Measurements from ENCODE around the gene CLCN4.
A peak's percentile ranks its signal among the peaks of the same experiment; 100 is the strongest.

CLCN4 gene

DNA sequence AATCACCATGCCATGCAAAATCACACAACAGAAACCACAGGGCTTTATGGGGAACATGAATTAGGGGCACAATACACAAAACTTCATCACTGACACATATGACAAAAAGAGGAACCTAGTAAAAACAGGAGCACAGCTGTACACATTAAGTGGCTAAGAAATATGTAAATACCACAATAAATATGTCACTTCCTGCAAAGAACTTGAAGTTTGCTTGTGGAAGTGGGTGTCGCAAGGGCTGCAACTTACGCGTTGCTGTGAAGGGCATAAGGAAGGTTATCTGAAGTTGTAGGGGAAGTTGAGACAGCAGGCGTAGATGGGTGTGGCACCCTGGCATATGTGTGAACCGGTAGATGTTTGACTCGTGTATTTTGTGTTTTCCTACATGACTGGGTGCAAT, 42.4 kb downstream of the CLCN4 start:
- no peak for DNase-seq

DNA sequence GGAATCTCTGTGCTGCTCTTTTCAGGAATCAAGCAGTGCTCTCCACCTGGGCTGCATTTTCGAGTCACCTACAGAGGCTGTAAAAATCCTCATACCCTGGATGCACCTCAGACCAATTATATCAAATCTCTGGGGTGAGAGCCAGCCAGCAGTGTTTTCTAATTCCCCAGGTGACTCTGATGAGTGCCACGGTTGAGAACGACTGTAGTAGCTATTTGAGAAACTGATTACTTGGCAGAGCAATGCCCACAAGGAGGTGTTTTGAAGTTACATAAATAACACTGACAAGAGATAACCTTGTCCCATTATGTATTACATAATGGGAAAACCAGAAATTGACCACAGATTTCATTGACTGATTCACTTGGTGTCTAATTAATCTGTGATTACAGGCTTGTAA, 46.8 kb downstream of the CLCN4 start:
- no peak for DNase-seq

DNA sequence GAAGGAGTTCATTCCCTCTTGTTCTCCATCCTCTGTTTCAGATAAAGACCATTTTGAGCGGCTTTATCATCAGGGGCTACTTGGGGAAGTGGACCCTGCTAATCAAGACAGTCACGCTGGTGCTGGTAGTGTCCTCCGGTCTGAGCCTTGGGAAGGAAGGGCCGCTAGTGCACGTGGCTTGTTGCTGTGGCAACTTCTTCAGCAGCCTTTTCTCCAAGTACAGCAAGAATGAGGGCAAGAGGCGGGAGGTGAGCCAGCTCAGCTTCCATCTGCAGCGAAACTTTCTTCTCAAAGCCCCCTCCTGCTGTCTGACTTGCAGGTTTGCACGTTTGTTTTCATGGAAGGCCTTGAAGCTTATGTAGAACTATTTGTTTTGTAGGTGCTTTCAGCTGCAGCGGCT, 49.5 kb downstream of the CLCN4 start:
- no peak for DNase-seq

DNA sequence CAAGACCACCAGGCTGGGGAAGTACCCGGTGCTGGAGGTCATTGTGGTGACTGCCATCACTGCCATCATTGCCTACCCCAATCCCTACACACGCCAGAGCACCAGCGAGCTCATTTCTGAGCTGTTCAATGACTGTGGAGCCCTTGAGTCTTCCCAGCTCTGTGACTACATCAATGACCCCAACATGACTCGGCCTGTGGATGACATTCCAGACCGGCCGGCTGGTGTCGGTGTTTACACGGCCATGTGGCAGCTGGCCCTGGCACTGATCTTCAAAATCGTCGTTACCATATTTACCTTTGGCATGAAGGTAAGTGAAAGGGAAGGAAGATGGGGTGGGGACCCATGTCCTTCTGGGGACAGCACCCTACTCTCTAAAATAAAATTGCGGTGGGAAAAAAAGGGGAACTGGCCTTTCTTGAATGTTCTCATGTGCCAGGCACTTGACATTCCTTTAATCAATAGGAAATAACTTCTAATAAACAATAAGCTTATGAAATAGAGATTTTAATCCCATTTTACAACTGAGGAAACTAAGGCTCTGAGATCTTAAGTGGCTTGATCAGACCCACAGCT, 51.6 kb downstream of the CLCN4 start:
- no peak for DNase-seq

DNA sequence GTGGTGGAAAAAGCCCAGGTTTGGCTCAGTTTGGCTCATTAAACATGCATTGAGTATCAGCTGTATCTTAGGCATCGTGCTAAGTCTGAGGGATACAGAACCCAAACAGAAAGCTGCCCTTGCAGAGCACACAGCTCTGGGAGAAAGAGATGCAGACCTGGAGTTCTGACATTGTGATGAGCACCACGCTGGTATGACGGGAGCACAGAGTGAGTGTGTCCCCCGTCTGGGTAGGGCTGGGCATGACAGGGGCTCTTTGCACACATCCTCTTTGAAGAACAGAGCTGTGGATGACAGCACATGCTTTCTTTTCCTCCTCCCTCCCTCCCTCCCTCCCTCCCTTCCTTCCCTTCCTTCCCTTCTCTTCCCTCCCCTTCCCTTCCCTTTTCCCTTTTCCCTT, 52.2 kb downstream of the CLCN4 start:
- DNase-seq = no peak

DNA sequence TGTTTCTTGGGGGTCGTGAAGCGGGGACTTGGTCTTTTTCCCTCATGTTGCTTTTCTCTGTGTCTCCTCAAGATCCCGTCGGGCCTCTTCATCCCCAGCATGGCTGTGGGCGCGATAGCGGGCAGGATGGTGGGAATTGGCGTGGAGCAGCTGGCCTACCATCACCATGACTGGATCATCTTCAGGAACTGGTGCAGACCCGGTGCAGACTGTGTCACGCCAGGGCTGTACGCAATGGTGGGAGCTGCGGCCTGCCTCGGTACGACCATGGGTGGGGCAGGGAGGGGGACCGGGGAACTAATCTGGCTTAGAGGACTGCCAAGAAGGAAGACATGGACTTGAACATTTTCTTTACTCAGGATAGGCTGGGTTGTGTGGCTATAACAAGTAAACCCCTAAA, 55.6 kb downstream of the CLCN4 start:
- no peak for DNase-seq

DNA sequence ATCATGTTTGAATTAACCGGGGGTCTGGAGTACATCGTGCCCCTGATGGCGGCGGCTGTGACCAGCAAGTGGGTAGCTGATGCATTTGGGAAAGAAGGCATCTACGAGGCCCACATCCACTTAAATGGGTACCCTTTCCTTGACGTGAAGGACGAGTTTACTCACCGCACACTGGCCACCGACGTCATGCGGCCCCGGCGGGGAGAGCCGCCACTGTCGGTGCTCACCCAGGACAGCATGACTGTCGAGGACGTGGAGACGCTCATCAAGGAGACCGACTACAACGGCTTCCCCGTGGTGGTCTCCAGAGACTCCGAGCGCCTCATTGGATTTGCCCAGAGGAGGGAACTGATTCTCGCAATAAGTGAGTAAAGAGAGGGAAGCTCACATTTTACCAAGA, 56.9 kb downstream of the CLCN4 start:
- no peak for DNase-seq

DNA sequence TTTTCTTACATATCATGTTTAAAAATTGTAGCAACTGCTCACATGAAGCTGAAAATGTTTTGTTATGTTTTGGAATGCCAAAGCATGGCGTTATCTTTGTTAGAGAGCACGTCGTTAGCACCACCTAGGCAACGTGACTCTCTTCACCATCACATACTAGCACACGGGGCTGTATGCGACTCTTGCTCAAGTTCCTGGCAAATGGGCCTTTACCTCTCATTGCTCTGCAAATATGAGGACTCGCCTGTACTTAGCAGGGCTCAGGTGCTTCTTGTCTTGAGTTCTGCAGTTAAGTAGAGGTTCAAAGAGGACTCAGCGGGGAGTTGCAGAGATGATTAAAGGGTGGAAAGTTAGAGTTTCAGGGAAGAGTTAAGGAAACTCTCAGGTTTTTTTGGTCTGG, 59.4 kb downstream of the CLCN4 start:
- DNase-seq = no peak

DNA sequence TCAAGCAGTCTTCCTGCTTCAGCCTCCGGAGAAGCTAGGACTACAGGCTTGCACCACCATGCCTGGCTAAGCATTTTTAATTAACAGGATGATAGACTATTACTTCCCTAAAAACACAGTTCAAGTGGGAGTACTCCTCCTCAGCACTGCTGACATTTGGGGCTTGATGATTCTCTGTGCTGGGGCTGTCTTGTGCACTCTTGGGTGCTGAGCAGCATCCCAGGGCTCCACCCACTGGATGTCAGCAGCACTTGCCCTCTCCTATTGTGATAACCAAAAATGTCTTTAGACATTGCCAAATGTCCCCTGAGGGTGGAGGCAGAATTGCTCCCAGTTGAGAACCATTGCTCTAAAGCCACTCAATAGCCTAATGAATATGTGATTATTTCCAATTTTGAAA, 60.4 kb downstream of the CLCN4 start:
- DNase-seq = no peak

DNA sequence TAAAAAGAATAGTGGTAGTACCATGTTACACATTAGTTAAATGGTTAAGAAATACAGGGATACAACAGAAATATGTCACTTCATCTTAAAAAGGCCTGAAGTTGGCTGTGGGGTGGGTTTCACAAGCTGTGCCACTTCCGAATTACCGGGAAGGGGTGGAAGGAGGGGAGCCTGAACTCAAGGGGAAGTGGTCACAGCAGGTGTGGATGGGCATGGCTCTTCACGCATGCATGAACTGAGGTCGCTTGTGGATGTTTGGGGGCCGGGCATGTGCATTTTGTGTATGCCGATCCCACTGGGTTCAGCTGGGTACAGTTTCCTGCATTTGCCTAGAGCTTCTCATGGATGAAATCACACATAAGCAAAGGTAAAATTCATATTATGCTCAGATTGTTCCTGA, 64.9 kb downstream of the CLCN4 start:
- DNase-seq = no peak

DNA sequence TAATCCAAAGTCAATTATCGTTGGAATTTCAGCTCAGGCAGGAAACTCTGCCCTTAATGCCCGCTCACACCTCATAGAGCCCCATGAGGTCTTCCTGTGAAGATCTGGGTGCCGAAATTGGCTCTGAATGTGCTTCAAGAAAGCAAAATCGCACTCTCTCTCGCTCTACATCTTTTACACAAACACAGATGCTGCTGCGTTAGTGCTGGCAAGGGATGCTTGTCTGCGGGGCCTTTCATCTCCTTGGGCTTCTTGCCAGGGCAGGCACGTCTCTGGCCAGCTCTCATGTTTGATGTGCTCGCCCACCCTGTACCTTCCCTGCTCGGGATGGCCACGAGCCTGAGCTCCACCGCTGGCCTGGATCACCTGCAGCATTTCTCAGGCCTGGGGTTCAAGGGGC, 66.5 kb downstream of the CLCN4 start:
- no peak for DNase-seq

DNA sequence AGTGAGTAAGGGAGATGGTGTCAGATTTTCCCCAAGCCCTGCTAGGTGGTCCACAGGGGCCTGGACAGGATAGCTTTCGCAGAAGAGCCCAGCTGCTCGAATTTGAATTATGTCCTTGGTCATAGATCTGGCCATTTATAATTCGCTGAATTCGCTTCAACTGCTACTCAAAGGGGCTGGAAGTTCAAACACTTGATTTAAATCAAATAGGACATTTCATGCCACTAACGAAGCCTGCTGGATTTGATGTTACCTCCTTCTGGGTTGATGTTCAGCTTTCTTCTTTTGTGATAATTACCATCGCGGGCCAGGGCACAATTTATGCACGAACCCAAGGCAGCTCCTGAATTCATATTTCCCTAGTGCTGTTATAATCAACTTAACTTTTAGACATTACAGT, 67.0 kb downstream of the CLCN4 start:
- no peak for DNase-seq

DNA sequence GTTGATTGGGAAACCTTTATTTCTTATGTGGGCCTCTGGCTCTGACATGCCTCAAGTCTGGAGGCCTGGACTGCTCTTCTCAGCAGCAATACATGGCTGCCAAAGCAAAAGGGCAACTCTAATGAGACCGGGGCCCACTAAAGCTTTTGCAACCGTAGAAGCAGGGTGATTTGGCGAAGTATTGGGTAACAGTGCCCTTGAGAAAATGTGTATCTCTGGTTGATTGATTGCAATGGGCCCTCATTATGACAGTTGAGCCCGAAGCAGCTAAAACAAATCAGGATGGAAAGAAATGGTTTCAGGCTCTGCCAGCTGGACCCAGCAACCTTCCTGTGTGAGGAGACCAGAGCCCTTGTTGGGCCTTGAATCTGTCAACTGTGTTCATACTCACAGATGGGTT, 73.4 kb downstream of the CLCN4 start:
- DNase-seq = no peak

DNA sequence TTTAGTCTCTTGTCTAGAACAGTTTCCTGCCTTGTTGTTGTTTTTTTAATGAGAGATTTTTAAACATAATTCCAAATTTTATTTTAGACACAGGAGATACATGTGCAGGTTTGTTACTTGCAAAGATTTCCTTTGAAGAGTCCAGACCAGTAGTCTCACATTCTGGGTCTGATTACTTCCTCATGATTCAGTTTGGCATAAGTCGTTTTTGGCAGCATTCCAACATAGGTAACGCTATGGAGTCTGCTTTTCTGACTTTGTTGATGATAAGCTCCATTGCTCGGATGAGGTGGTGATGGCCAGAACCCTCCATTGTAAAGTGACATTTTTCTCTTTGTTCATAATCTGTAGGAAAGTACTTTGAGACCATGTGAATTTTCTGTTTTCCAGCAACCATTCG, 74.7 kb downstream of the CLCN4 start:
- DNase-seq = no peak

DNA sequence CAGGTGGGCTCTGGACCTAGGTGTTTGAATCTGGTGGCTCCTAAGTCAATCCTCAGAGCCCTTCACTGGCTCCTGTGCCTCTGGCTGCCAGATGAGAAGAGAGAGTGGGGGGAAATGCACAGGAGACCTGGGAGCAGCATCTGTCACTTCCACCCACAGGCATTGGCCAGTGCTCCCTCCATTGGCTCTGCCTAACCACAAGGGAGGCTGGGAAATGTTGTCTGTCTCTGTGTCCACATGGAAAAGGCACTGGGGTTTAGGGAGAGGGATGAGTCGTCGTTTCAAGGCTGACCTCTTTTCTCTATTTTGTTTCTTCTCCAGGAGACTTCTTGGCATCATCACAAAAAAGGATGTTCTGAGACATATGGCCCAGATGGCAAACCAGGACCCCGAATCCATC, 76.4 kb downstream of the CLCN4 start:
- DNase-seq = peak; percentile 25

DNA sequence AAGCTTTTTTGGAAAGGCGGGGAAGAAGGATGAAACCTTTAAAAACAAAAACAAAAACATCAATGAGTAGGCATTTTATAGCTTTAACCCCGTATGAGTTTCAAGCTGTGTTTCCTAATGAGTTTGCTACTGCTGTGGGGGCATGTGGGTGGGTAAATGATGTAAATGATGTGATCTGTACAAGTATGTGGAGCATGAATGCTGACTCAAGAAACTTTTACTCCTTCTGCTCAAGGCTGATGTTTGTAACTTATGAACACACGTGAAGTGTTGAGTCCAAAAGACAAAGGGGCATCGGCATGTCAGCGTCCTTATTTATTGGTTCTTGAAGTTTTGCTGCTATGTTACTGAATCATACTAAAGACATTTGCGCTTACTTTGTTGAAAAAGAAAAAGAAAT, 76.9 kb downstream of the CLCN4 start:
- DNase-seq = no peak

DNA sequence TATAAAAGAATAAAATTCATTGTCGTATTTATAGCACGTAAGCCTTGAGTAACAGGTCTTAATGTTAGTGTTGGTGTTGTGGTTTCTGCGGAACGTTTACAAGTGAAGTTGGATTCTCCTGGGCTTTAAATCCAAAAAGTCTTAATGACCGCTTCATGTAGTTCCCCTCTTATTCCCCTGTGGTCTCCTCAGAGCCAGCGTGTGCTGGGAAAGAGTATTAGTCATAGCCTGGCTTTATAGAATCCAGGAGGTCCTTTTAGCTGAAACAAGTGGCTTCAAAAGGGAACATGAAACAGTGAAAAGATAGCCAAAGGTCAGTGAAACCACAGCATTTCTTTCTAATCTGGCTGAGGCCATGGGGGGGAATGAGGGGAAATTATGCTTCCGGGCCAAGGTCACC, 79.1 kb downstream of the CLCN4 start:
- DNase-seq = no peak

DNA sequence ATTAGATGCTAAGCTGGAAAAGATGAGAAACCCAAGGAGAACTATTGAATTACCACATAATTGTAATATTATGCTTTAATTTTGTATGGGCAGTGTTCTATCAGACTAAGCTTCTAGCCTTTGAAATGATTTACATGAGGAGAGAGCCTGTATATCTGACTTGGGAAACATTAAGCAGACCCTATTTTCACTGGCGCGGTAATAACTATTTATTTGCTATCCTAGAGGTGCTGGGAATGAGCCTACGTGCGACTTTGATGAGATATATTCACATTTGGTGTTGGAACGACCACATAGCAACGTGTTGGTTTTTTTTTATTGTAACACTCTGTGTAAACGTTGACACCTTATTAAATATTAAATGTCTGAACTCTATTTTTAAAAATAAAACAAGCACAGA, 80.5 kb downstream of the CLCN4 start:
- no peak for DNase-seq

DNA sequence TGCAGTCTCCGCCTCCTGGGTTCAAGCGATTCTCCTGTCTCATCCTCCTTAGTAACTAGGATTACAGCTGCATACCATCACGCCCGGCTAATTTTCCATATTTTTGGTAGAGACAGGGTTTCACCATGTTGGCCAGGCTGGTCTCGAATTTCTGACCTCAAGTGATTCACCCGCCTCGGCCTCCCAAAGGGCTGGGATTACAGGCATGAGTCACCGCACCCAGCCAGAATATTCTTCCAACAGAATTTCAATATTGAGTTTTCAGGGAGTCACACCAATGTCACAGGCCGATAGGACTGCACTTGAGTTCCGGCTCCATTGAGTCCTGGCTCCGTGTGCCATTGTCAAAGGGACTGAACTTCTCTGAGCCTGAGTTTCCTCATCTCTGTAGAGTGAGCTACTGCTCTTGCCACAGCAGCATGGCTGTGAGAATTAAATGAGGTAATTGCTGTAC, 82.9 kb downstream of the CLCN4 start:
- DNase-seq = no peak

DNA sequence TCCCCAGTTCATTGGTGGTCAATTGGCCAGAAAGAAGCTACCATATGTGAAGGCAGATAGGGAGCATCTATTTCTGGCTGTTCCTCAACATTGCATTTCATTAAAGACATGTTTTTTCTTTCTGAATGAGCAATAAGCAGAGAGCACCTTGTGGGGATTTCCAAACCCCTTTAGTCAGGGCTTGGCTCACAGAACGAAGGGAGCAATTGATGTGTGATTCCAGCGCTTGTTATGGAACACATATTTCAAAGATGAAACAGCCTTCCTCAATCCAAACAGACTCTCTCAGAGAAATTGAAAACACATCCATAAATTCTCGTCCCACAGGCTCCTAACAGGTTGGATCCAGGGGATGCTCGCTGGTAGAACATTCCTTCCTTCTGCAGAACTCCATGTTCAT, 84.1 kb downstream of the CLCN4 start:
- no peak for DNase-seq

DNA sequence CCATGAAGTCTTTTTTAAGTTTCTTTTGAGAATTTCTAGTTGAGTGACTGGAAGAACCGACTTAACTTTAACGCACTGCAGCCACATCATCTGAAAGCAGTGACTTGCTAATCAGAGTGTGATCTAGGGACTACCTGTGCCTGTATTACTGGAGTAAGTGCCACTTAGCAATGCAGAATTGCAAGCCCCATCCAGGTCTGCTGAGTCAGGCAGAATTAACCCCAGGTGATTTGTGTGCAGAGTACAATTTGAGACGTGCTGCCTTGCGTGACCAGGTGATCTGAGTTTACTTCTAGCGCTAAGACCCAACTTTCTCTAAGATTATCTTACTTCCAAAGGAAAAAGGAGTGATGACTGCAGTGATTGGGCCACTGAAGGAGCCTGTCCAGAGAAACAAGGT, 85.3 kb downstream of the CLCN4 start:
- no peak for DNase-seq

DNA sequence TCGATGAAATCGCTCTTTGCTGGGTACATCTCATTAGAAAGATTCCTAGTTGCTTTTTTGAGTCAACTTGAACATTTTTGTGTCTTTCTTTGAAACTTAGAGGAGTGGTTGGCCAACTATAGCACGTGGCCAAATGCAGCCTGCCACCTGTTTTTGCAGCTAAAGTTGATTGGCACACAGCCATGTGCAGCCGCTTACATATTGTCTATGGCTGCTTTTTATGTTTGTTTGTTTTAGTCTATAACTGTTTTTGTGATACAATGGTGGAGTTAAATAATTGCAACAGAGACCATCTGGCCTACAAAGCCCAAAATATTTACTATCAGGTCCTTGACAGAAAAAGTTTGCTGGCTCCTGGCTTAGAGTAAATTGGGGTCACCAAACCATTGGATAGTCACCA, 86.3 kb downstream of the CLCN4 start:
- DNase-seq = no peak

DNA sequence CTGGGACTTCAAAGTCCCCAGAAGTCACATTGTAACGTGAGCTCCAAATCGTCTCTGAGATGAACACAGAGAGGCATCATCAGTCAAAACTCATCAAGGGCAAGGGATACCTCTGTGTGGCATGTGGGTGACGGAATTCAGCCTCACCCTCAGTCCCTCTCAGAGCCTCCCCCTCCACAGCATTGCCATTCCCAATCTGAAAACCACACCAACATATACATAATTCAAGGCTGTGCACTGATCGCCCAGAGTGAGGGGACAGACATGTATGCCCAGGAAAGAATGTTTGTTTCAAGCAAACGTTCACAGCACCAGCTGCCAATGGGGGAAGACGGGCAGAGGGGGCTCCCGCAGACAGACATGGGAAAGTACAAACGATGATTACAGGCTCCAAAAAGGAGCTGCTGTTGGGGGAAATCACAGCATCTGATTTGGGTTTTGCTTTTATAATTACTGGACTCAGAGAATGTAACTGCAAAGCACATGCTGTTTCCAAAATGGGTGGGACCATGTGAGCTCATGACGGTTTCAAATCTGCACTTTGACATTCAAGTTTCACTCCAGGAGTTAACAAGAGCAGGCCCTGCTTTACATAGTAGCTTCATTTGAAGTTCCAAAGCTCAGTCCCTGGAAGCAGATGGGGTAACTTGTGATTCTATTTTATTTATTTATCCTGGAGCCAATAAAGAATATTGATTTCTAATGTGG, 88.3 kb downstream of the CLCN4 start:
- DNase-seq = no peak

DNA sequence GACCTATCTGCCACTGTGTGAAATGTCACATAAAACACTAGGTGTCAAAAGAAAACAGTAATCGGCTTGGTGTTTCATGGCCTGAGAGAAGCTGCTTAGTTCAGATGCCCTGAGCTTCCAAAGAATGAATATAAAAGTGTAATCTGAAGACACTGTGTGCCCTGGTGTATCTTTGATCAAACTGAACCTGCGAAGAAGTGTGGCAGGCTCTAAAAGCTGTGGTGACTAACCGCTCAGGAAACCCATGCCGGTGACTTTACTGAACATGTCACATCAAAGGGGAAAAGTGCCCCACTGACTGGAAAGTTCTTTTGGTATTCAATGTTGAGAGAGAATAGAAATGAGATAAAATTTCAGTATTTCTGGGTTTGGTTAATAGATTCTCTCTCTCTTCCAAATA, 89.1 kb downstream of the CLCN4 start:
- DNase-seq = no peak

DNA sequence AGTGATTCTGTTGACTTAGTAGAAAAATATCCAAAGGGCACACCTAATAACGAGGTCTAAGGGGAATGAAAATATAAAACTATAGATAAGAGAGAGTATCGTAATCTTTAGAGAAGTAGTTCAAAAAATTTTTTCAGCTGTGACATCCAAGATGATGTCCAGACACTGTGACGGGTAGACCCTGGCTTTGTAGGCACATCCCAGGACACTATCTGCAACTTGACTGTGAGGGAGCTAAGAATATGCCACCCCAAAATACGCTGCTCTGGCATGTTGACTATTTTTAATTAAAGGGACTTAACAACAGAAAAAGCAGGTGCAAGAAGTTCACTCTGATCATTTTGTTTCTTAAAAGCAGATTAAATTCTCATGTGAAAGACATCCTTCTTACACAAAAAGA, 89.5 kb downstream of the CLCN4 start:
- no peak for DNase-seq

Data from NCI-H1694 (cell line).